SK-N-SH (cell line): ENCODE data around the gene BRPF3. TPM values are rescaled to one million over a fixed set of nuclear protein-coding genes. Genes with fewer than 3 reads are reported as not detected.

Experiments
- CTCF ChIA-PET: fragments of 300-600, 350-600 bp; formaldehyde crosslinking; extraction: SDS; loops from one replicate; lab custom pipeline; 2021; lab: Yijun Ruan, JAX
- POLR2A ChIA-PET: fragments of 350-600 bp; sonication (Branson Sonifier 250); formaldehyde crosslinking; extraction: SDS; loops from one replicate; lab custom pipeline; 2020; ENCODE audit warnings: antibody characterized with exemption, inconsistent platforms; lab: Yijun Ruan, JAX
- DNase-seq: peaks from one replicate; pipeline ENCODE4 v3.0.0; 2012
- H2AFZ ChIP-seq: fragments of 200-600 bp; sonication (generic); 2 replicates; pipeline ENCODE4 v1.8.1; 2016; ENCODE audit warnings: antibody characterized with exemption, mild to moderate bottlenecking, low read depth
- H3F3A ChIP-seq: fragments of 200-600 bp; sonication (generic); replicated peaks from 2 replicates; pipeline ENCODE3; 2016; ENCODE audit warnings: antibody characterized with exemption, mild to moderate bottlenecking; ENCODE audit not compliant: insufficient read depth
- H3K27ac ChIP-seq, 2 experiments: fragments of 200-500 bp in 1 of 2; fragments of 200-600 bp in 1 of 2; sonication (Bioruptor generic) in 1 of 2; sonication (generic), shearing (Covaris generic) in 1 of 2; 2 replicates each; pipeline versions ENCODE4 v1.5.1 to v1.6.1; 2014 to 2016; ENCODE audit warnings: low read depth in 2 of 2, inconsistent platforms in 1 of 2, low read length in 1 of 2, mild to moderate bottlenecking in 1 of 2, mixed read lengths in 1 of 2
- H3K27me3 ChIP-seq: fragments of 200-600 bp; sonication (generic), shearing (Covaris generic); 2 replicates; pipeline ENCODE4 v1.6.1; 2016; ENCODE audit warnings: mixed run types; ENCODE audit not compliant: insufficient read depth
- H3K36me3 ChIP-seq, 2 experiments: fragments of 200-500 bp in 1 of 2; fragments of 200-600 bp in 1 of 2; sonication (Bioruptor generic) in 1 of 2; sonication (generic) in 1 of 2; replicated peaks in 1 of 2; 2 replicates each; pipeline versions ENCODE3 to v1.5.1; 2014 to 2016; ENCODE audit warnings: low read length in 1 of 2, mild to moderate bottlenecking in 1 of 2; ENCODE audit not compliant: insufficient read depth in 2 of 2, control insufficient read depth in 1 of 2
- H3K4me1 ChIP-seq, 2 experiments: fragments of 200-500 bp in 1 of 2; fragments of 200-600 bp in 1 of 2; sonication (Bioruptor generic) in 1 of 2; sonication (generic), shearing (Covaris generic) in 1 of 2; 2 replicates each; pipeline versions ENCODE4 v1.5.1 to v1.6.1; 2014 to 2016; ENCODE audit warnings: low read depth in 1 of 2, low read length in 1 of 2, mixed run types in 1 of 2; ENCODE audit not compliant: insufficient read depth in 2 of 2, control insufficient read depth in 1 of 2
- H3K4me2 ChIP-seq: fragments of 200-600 bp; sonication (generic), shearing (Covaris generic); 2 replicates; pipeline ENCODE4 v1.6.1; 2017; ENCODE audit warnings: mixed run types
- H3K4me3 ChIP-seq, 2 experiments: fragments of 200-500 bp in 1 of 2; fragments of 200-600 bp in 1 of 2; sonication (Bioruptor generic) in 1 of 2; sonication (generic), shearing (Covaris generic) in 1 of 2; 2 replicates each; pipeline versions ENCODE4 v1.5.1 to v1.8.1; 2014 to 2016; ENCODE audit warnings: low read depth in 2 of 2, inconsistent platforms in 1 of 2, low read length in 1 of 2, mild to moderate bottlenecking in 1 of 2, mixed read lengths in 1 of 2, moderate library complexity in 1 of 2
- H3K79me2 ChIP-seq: fragments of 200-600 bp; sonication (generic); 2 replicates; pipeline ENCODE4 v1.8.1; 2017; ENCODE audit warnings: mild to moderate bottlenecking; ENCODE audit not compliant: insufficient read depth
- H3K9ac ChIP-seq: fragments of 200-600 bp; sonication (generic); 2 replicates; pipeline ENCODE4 v1.6.1; 2017; ENCODE audit warnings: mixed run types
- H3K9me2 ChIP-seq: fragments of 200-600 bp; sonication (generic); 2 replicates; pipeline ENCODE4 v1.6.1; 2017; ENCODE audit warnings: mixed run types
- H3K9me3 ChIP-seq: fragments of 200-600 bp; sonication (generic); 2 replicates; pipeline ENCODE4 v1.6.1; 2017; ENCODE audit warnings: mixed run types, mild to moderate bottlenecking, moderate library complexity
- H4K20me1 ChIP-seq: fragments of 200-600 bp; sonication (generic); 2 replicates; pipeline ENCODE4 v1.6.1; 2017; ENCODE audit warnings: mild to moderate bottlenecking, mixed run types; ENCODE audit not compliant: insufficient read depth
- CTCF ChIP-seq: fragments of 200-600 bp; sonication (generic); IDR thresholded peaks from 2 replicates; pipeline ENCODE4 v1.6.1; 2017; ENCODE audit warnings: antibody characterized with exemption, mild to moderate bottlenecking, moderate library complexity
- ELF1 ChIP-seq: IDR thresholded peaks from 2 replicates; pipeline ENCODE4 v1.4.0; 2012
- EP300 ChIP-seq, 2 experiments: IDR thresholded peaks; 2 replicates each; pipeline versions ENCODE4 v1.4.0 to v1.6.1; 2012; ENCODE audit warnings: borderline replicate concordance in 1 of 2, low read depth in 1 of 2, low read length in 1 of 2
- FOXJ3 ChIP-seq: sonication (generic); formaldehyde crosslinking; IDR thresholded peaks from 2 replicates; pipeline ENCODE4 v1.5.1; 2020; ENCODE audit warnings: mild to moderate bottlenecking, missing genetic modification reagents
- FOXM1 ChIP-seq: IDR thresholded peaks from 2 replicates; pipeline ENCODE4 v1.4.0; 2012; ENCODE audit warnings: low read depth, mild to moderate bottlenecking
- NRF1 ChIP-seq: IDR thresholded peaks from 2 replicates; pipeline ENCODE4 v1.6.1; 2012; ENCODE audit warnings: low read depth, mild to moderate bottlenecking, low read length
- POLR2AphosphoS5 ChIP-seq: IDR thresholded peaks from 2 replicates; pipeline ENCODE4 v1.6.1; 2012; ENCODE audit warnings: low read depth, low read length
- RAD21 ChIP-seq: IDR thresholded peaks from 2 replicates; pipeline ENCODE4 v1.6.1; 2012; ENCODE audit warnings: mild to moderate bottlenecking, low read length
- RCOR1 ChIP-seq: fragments of 150-350 bp; IDR thresholded peaks from 2 replicates; pipeline ENCODE4 v1.6.1; 2017; ENCODE audit warnings: antibody characterized with exemption, low read length
- SIN3A ChIP-seq: IDR thresholded peaks from 2 replicates; pipeline ENCODE4 v1.6.1; 2012; ENCODE audit warnings: low read depth, mild to moderate bottlenecking, low read length, moderate library complexity, borderline replicate concordance
- TCF12 ChIP-seq: IDR thresholded peaks from 2 replicates; pipeline ENCODE4 v1.4.0; 2012
- USF2 ChIP-seq: fragments of 150-350 bp; IDR thresholded peaks from 2 replicates; pipeline ENCODE4 v1.6.1; 2017; ENCODE audit warnings: antibody characterized with exemption, low read length, low read depth, borderline replicate concordance
- WGBS: methylation state at CpG from one replicate; pipeline ENCODE4 v1.1.6; 2017; ENCODE audit warnings: low lambda C conversion rate; 5-methylcytosine and 5-hydroxymethylcytosine counted together
- polyA plus RNA-seq, 3 experiments: library from polyadenylated mRNA; depleted of rRNA; stranded (reverse); fragments of >200 nt; gene quantifications; 2 replicates each; pipeline ENCODE4 v1.2.3, GENCODE V29; 2012
- TF ChIP-seq, protein P1 (sequence below): IDR thresholded peaks from 2 replicates; pipeline ENCODE4; 2012

Gene BRPF3
- polyA plus RNA-seq, 1 of the 3 experiments (the other 2 are of a cell fraction), result 15.4 TPM

- Histone ChIP-seq H3K9me2 (no peaks in the 10 kb centered on the region), H3K27ac (no peak overlapping the region), H3K9me3 (no peaks in the 10 kb centered on the region), H3K36me3 (no peaks in the 10 kb centered on the region), H3K9ac (no peak overlapping the region), H3F3A (no peaks in the 10 kb centered on the region), H3K4me2 (no peak overlapping the region), H3K79me2 (no peaks in the 10 kb centered on the region), H3K4me1 (peaks cover 0 to 7% of the 10 kb centered on the region in 2 experiments; a peak in 1 of 4 replicates), H3K27me3 (no peaks in the 10 kb centered on the region; the same call in 1 of the 2 replicates), H2AFZ (no peak overlapping the region), H3K4me3 (no peak overlapping the region), H4K20me1 (no peaks in the 10 kb centered on the region)
- CTCF ChIA-PET, result interaction anchor here (1.2 kb wide), 1 partner anchor 24 kb away, joined by 3 read pairs; no protein-coding TSS in a partner anchor
- 78% methylated on average over 11 of the region's 13 CpGs for WGBS
- TF ChIP-seq RCOR1 (no peak), NRF1 (no peak), FOXJ3 (CRISPR knock-in tag) (no peak), ELF1 (no peak), EP300 (IDR thresholded peaks at IDR 0.05; ENCODE audit: borderline replicate concordance in 1 of 2, low read depth in 1 of 2, low read length in 1 of 2) (no peak), TCF12 (no peak), CTCF (no peak), USF2 (no peak), SIN3A (no peak), FOXM1 (no peak), RAD21 (no peak), POLR2AphosphoS5 (no peak)
- TF ChIP-seq, protein P1, sequence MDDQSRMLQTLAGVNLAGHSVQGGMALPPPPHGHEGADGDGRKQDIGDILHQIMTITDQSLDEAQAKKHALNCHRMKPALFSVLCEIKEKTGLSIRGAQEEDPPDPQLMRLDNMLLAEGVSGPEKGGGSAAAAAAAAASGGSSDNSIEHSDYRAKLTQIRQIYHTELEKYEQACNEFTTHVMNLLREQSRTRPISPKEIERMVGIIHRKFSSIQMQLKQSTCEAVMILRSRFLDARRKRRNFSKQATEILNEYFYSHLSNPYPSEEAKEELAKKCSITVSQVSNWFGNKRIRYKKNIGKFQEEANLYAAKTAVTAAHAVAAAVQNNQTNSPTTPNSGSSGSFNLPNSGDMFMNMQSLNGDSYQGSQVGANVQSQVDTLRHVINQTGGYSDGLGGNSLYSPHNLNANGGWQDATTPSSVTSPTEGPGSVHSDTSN, result no peak
- no peak for DNase-seq
- POLR2A ChIA-PET, result no interaction called here
Measured at GRCh38 chr6:36266913-36267644, 70.5 kb downstream of the BRPF3 start.
